ENCODE data around the gene ITPR1. TPM values are rescaled to one million over a fixed set of nuclear protein-coding genes. Genes with fewer than 3 reads are reported as not detected.

ITPR1 gene
- total RNA-seq, 1 donor from 2014 or later = 143 TPM

- CTCF ChIA-PET = no interaction called here
- intact Hi-C loops (cut with micrococcal nuclease) = no loop called here
- Mint-ChIP-seq H3K27me3 (no peaks in the 10 kb centered on the region), H3K4me3 (no peak overlapping the region), H3K27ac (no peak overlapping the region), H3K4me1 (peaks cover 87% of the 10 kb centered on the region), H3K9me3 (no peaks in the 10 kb centered on the region), H3K36me3 (ENCODE audit: low read depth) (peaks cover 7% of the 10 kb centered on the region)
- ATAC-seq (ENCODE audit: low read depth) (no peak), DNase-seq (no peak)
- POLR2A ChIA-PET = no interaction called here
- TF ChIP-seq, protein P1, sequence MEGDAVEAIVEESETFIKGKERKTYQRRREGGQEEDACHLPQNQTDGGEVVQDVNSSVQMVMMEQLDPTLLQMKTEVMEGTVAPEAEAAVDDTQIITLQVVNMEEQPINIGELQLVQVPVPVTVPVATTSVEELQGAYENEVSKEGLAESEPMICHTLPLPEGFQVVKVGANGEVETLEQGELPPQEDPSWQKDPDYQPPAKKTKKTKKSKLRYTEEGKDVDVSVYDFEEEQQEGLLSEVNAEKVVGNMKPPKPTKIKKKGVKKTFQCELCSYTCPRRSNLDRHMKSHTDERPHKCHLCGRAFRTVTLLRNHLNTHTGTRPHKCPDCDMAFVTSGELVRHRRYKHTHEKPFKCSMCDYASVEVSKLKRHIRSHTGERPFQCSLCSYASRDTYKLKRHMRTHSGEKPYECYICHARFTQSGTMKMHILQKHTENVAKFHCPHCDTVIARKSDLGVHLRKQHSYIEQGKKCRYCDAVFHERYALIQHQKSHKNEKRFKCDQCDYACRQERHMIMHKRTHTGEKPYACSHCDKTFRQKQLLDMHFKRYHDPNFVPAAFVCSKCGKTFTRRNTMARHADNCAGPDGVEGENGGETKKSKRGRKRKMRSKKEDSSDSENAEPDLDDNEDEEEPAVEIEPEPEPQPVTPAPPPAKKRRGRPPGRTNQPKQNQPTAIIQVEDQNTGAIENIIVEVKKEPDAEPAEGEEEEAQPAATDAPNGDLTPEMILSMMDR (IDR thresholded peaks at IDR 0.05) = no peak
Measured at GRCh38 chr3:4599612-4600011, 106.5 kb downstream of the ITPR1 start.

DNA sequence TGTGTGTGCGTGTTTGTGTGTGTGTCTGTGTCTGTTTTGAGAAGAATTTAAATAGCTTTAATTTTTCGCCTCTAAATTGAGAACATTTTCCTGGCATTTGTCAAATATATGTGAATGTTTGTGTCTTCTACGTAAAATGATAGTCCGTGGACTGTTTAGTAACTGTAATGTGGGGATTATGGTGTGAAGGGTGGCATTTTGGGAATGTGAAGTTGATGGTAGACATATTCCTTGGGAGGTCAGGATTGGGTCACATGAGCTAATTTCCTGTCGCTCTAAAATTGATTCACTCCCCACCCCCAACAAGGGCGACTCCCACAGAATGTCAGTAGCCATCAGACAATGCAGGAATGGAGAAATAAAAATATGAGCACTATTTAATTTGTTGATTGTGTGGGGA, 107.3 kb downstream of the ITPR1 start:
- peaks cover 5% of the 10 kb centered on the region for H3K36me3 Mint-ChIP-seq (ENCODE audit: low read depth)
- peak overlapping the region; percentile 13 for H3K27ac Mint-ChIP-seq
- intact Hi-C loops (cut with micrococcal nuclease) = no loop called here
- ATAC-seq (ENCODE audit: low read depth) (no peak), DNase-seq (no peak)
- H3K4me3 Mint-ChIP-seq = no peak overlapping the region
- TF ChIP-seq, protein P1 (IDR thresholded peaks at IDR 0.05) = no peak
- CTCF ChIA-PET = interaction anchor here (0.6 kb wide), 1 partner anchor 716 kb away, joined by 3 read pairs; no protein-coding TSS in a partner anchor
- no peaks in the 10 kb centered on the region for H3K27me3 Mint-ChIP-seq
- H3K9me3 Mint-ChIP-seq = no peaks in the 10 kb centered on the region
- peaks cover 84% of the 10 kb centered on the region for H3K4me1 Mint-ChIP-seq
- POLR2A ChIA-PET = no interaction called here

DNA sequence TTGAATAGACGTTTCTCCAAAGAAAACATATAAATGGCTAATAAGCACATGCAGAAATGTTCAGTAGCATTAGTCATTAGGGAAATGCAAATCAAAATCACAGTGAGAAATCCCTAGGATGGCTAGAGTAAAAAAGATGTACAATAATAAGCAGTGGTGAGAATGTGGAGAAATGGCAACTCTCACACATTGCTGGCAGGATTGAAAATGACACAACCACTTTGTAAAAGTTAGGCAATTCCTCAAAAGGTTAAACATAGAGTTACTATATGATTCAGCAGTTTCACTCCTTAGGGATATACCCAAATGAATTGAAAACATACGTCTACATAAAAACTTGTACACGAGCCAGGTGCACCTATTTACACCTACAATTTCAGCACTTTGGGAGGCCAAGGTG, 108.7 kb downstream of the ITPR1 start:
- TF ChIP-seq, protein P1 (IDR thresholded peaks at IDR 0.05) = no peak
- Mint-ChIP-seq H3K9me3 (no peaks in the 10 kb centered on the region), H3K4me1 (peaks cover 83% of the 10 kb centered on the region), H3K4me3 (no peak overlapping the region), H3K27me3 (no peaks in the 10 kb centered on the region), H3K36me3 (ENCODE audit: low read depth) (peaks cover 5% of the 10 kb centered on the region), H3K27ac (peak overlapping the region; percentile 1)
- intact Hi-C loops (cut with micrococcal nuclease) = no loop called here
- ChIA-PET CTCF (no interaction called here), POLR2A (no interaction called here)
- no peak for DNase-seq
- no peak for ATAC-seq (ENCODE audit: low read depth)

GRCh38 chr3:4604693-4605092, 111.5 kb downstream of the ITPR1 start:
- H3K27ac Mint-ChIP-seq = peak overlapping the region; percentile 8
- intact Hi-C loops (cut with micrococcal nuclease) = no loop called here
- H3K9me3 Mint-ChIP-seq = no peaks in the 10 kb centered on the region
- POLR2A ChIA-PET = interaction anchor here (1.0 kb wide), 1 partner anchor 13 kb away, joined by 3 read pairs; no protein-coding TSS in a partner anchor
- H3K36me3 Mint-ChIP-seq (ENCODE audit: low read depth) = peaks cover 11% of the 10 kb centered on the region
- peaks cover 66% of the 10 kb centered on the region for H3K4me1 Mint-ChIP-seq
- H3K4me3 Mint-ChIP-seq = no peak overlapping the region
- H3K27me3 Mint-ChIP-seq = no peaks in the 10 kb centered on the region
- DNase-seq (no peak), ATAC-seq (ENCODE audit: low read depth) (no peak)
- CTCF ChIA-PET = no interaction called here
- TF ChIP-seq, protein P1 (IDR thresholded peaks at IDR 0.05) = no peak

DNA sequence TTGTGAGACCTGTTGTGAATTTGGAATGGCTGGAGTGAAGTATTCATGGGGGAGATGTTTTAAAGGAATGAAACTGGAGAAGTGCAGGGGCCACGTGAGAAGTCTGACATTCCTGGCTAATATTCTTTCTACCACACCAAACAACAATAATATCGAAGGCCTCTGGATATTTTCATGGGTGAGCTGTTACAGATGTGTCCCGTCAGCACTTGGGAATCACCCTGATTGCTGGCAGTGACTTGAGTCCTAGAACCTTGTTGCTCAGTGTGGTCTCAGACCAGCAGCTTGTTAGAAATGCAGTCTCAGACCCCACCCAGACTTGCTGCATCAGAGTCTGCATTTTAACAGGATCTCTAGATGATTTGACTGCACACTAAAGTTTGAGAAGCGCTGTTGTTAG, 113.8 kb downstream of the ITPR1 start:
- ChIA-PET CTCF (no interaction called here), POLR2A (no interaction called here)
- H3K27me3 Mint-ChIP-seq = no peaks in the 10 kb centered on the region
- no peaks in the 10 kb centered on the region for H3K9me3 Mint-ChIP-seq
- no peak overlapping the region for H3K4me3 Mint-ChIP-seq
- ATAC-seq (ENCODE audit: low read depth) (no peak), DNase-seq (no peak)
- H3K27ac Mint-ChIP-seq = peak overlapping the region; percentile 60
- intact Hi-C loops (cut with micrococcal nuclease) = no loop called here
- H3K4me1 Mint-ChIP-seq = peaks cover 48% of the 10 kb centered on the region
- TF ChIP-seq, protein P1 (IDR thresholded peaks at IDR 0.05) = no peak
- peaks cover 11% of the 10 kb centered on the region for H3K36me3 Mint-ChIP-seq (ENCODE audit: low read depth)

All from activated B cell treated with CpG ODN at 0.5 μM for 24 hours (primary cell).